ENCODE results near the gene LRRC73.
A peak's percentile ranks its signal among the peaks of the same experiment; 100 is the strongest.

Gene LRRC73

DNA sequence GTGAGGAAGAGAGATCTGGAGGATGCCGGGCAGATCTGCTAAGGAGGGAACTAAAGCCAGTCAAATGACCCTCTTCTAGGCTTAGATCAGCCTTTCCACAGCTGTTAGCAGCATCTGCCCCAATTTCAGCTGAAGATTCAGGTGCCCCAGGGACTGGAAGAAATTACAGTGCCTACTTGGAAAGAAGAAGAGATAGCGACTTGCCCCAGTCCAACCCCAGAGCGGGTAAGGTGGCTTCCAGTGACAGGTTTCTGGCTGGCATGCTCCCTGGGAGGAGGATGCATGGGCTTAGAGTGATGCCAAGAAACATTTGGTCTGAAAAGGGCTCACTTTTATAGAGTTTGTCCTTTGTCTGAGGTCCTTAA, 32.2 kb downstream of the LRRC73 start:
- peak overlapping the region; percentile 85 for H3K4me3 ChIP-seq (ENCODE audit: low read length)
- no peak for DNase-seq (ENCODE audit: low read depth)
- TF ChIP-seq, protein P1, sequence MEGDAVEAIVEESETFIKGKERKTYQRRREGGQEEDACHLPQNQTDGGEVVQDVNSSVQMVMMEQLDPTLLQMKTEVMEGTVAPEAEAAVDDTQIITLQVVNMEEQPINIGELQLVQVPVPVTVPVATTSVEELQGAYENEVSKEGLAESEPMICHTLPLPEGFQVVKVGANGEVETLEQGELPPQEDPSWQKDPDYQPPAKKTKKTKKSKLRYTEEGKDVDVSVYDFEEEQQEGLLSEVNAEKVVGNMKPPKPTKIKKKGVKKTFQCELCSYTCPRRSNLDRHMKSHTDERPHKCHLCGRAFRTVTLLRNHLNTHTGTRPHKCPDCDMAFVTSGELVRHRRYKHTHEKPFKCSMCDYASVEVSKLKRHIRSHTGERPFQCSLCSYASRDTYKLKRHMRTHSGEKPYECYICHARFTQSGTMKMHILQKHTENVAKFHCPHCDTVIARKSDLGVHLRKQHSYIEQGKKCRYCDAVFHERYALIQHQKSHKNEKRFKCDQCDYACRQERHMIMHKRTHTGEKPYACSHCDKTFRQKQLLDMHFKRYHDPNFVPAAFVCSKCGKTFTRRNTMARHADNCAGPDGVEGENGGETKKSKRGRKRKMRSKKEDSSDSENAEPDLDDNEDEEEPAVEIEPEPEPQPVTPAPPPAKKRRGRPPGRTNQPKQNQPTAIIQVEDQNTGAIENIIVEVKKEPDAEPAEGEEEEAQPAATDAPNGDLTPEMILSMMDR (conservative IDR thresholded peaks at IDR 0.05; ENCODE audit: low read length): no peak

- DNase-seq (ENCODE audit: low read depth): peak; percentile 71
- TF ChIP-seq, protein P1 (conservative IDR thresholded peaks at IDR 0.05; ENCODE audit: low read length): no peak
- H3K4me3 ChIP-seq (ENCODE audit: low read length): peak within 1 kb of the TSS; percentile 85
These were observed 32.7 kb downstream of the LRRC73 start, which contains the start of gene TJAP1 for GRCh38 chr6:43477235-43478007. Gene TJAP1 (plus strand): TSS chr6:43477570. CDS start chr6:43499002, 21,432 bp downstream.

DNA sequence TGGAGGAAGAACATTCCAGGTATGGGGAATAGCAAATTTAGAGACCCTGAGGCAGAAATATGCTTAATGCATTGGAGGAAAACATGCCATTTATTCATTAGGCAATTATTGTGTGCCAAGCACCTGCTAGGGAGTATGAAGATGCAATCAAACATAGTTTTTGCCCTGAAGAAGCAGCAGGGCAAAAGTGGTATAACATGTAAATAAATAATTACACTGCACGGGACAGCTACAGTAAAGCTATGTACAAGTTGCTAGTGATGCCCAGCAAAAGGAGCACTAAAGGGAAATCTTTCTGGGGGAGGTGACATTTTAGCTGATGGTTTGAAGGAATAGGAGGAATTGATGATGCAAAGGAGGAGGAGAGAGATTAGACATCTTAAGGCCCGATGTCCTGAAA, 33.4 kb downstream of the LRRC73 start:
- TF ChIP-seq, protein P1 (conservative IDR thresholded peaks at IDR 0.05; ENCODE audit: low read length): no peak

GRCh38 chr6:43475516-43475915, 34.6 kb downstream of the LRRC73 start:
- TF ChIP-seq, protein P1 (conservative IDR thresholded peaks at IDR 0.05; ENCODE audit: low read length): no peak
- no peak overlapping the region for H3K4me3 ChIP-seq (ENCODE audit: low read length)
- DNase-seq (ENCODE audit: low read depth): no peak

More for the DNA sequence above, 33.4 kb downstream of the LRRC73 start:
- peak overlapping the region; percentile 85; the same call in 1 of the 2 replicates for H3K4me3 ChIP-seq (ENCODE audit: low read length)
- DNase-seq (ENCODE audit: low read depth): no peak

GRCh38 chr6:43472515-43472914, 37.6 kb downstream of the LRRC73 start:
- no peak overlapping the region for H3K4me3 ChIP-seq (ENCODE audit: low read length)
- TF ChIP-seq, protein P1 (conservative IDR thresholded peaks at IDR 0.05; ENCODE audit: low read length): no peak
- no peak for DNase-seq (ENCODE audit: low read depth)

- no peak overlapping the region for H3K4me3 ChIP-seq (ENCODE audit: low read length)
- TF ChIP-seq, protein P1 (conservative IDR thresholded peaks at IDR 0.05; ENCODE audit: low read length): no peak
- no peak for DNase-seq (ENCODE audit: low read depth)
These were observed 38.7 kb downstream of the LRRC73 start for GRCh38 chr6:43471399-43471798.

- H3K4me3 ChIP-seq (ENCODE audit: low read length): no peak overlapping the region
- no peak for DNase-seq (ENCODE audit: low read depth)
- TF ChIP-seq, protein P1 (conservative IDR thresholded peaks at IDR 0.05; ENCODE audit: low read length): no peak
These were observed 40.2 kb downstream of the LRRC73 start for GRCh38 chr6:43469947-43470346.

Measured in AG10803 (cell line).